Measurements from ENCODE around the gene SIAH1. TPM values are rescaled to one million over a fixed set of nuclear protein-coding genes. Genes with fewer than 3 reads are reported as not detected.
"Not testable (repeated sequence)": the region's sequence is repeated elsewhere in the genome, so short reads cannot be mapped to it uniquely, and the experiment has no call there.

SIAH1 gene
- polyA plus RNA-seq, 2 of the 4 experiments (the other 2 are of a cell fraction): 13.3 to 28.5 TPM

GRCh38 chr16:48317614-48318315 is 67.4 kb downstream of the SIAH1 start:
- Histone ChIP-seq H3K27ac (no peak overlapping the region), H3K4me1 (peaks cover 7% of the 10 kb centered on the region; the same call in 1 of the 3 replicates), H3K9me3 (peaks cover 4% of the 10 kb centered on the region; the same call in 2 of the 3 replicates), H3K4me2 (no peak overlapping the region), H3K4me3 (no peak overlapping the region)
- POLR2A ChIA-PET: no interaction called here
- 96% methylated on average over 2 of the region's 2 CpGs for WGBS (ENCODE audit: missing lambda C conversion rate)
- peak in 1 of 2 experiments; percentile 33 for DNase-seq (ENCODE audit: low read depth in 1 of 2, low spot score in 1 of 2)
- CTCF ChIA-PET: interaction anchor here (0.7 to 1.4 kb wide), 2 partner anchors 18 to 1280 kb away, joined by 3 read pairs; no protein-coding TSS in a partner anchor
- ATAC-seq: peak in 1 of 2 experiments; percentile 47; a peak in 1 of 6 replicates
- TF ChIP-seq HEYL (CRISPR knock-in tag; IDR thresholded peaks at IDR 0.05): no peak
- no peak for TF ChIP-seq FOSL2 (IDR thresholded peaks at IDR 0.05)
- peak; percentile 57; the same call in 1 of the 2 replicates for TF ChIP-seq FOSL2 (CRISPR knock-in tag; IDR thresholded peaks at IDR 0.05)
- no peak for FAIRE-seq

DNA sequence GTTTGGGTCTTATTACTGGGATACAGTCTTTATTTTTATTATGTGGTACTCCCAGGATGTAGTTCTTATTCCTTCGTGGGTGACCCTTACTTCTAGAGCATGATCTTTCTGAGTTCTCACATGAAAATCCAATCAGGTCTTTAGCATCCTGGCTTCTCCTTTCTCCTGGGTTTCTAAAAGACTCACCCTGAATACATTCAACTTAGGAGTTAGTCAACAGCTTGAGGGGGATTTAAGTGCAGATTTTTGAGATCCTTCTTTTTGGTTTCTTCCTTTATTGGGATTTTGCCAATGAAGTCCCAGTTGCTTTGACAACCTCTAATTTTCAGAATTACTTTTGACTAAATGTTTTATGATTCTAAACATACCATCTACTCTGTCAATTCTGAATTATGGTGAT is 68.2 kb downstream of the SIAH1 start:
- H3K9me3 ChIP-seq: peaks cover 12% of the 10 kb centered on the region
- CTCF ChIA-PET: interaction anchor here (0.7 kb wide), 1 partner anchor 1279 kb away, joined by 3 read pairs; no protein-coding TSS in a partner anchor
- TF ChIP-seq SREBF2 (IDR thresholded peaks at IDR 0.05): no peak
- H3K4me2 ChIP-seq: no peak overlapping the region
- no peak overlapping the region for H3K4me3 ChIP-seq
- no peak overlapping the region for H3K27ac ChIP-seq
- DNase-seq (ENCODE audit: low read depth in 1 of 2, low spot score in 1 of 2): no peak
- 85% methylated on average over 1 of the region's 1 CpG for WGBS (ENCODE audit: missing lambda C conversion rate)
- POLR2A ChIA-PET: no interaction called here
- FAIRE-seq: no peak
- H3K4me1 ChIP-seq: peaks cover 7% of the 10 kb centered on the region; the same call in 1 of the 3 replicates
- no peak for ATAC-seq

- peaks cover 39% of the 10 kb centered on the region for H3K9me3 ChIP-seq
- POLR2A ChIA-PET; FAIRE-seq; H3K4me3 ChIP-seq; DNase-seq (ENCODE audit: low read depth in 1 of 2, low spot score in 1 of 2); CTCF ChIA-PET; H3K4me1 ChIP-seq; ATAC-seq; H3K27ac ChIP-seq; H3K4me2 ChIP-seq: not testable (repeated sequence)
- WGBS (ENCODE audit: missing lambda C conversion rate): 96% methylated on average over 3 of the region's 3 CpGs
Observed at GRCh38 chr16:48313905-48314304, 71.3 kb downstream of the SIAH1 start.

DNA sequence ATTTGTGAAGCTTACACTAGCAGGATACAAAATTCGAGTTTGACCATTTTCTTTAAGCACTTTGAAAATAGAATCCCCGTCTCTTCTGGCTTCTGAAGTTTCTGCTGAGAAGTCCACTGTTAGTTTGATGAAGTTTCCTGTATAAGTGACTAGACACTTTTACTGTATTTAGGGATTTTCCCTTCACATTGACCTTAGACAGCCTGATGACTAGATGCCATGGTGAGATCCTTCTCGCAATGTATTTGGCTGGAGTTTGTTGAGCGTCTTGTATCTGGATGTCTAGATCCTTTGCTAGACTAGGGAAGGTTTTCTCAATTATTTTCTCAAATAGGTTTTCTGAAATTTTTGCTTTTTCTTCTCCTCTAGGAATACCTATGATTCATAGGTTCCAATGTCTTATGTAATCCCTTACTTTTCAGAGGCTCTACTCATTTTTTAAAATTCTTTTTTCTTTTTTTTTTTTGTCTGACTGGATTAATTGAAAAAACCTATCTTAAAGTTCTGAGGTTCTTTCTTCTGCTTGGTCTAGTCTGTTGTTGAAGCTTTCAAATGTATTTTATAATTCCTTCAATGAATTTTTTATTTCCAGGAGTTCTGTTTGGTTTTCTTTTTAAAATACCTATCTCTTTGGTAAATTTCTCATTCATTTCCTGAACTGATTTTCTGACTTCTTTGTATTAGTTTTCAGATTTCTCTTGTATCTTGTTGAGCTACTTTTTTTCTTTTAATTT is 74.1 kb downstream of the SIAH1 start:
- H3K4me2 ChIP-seq: no peak overlapping the region
- no peak for DNase-seq (ENCODE audit: low read depth in 1 of 2, low spot score in 1 of 2)
- no peak for ATAC-seq
- ChIA-PET POLR2A (no interaction called here), CTCF (interaction anchor here (1.0 kb wide), 1 partner anchor 17 kb away, joined by 3 read pairs; no protein-coding TSS in a partner anchor)
- TF ChIP-seq, protein P1, sequence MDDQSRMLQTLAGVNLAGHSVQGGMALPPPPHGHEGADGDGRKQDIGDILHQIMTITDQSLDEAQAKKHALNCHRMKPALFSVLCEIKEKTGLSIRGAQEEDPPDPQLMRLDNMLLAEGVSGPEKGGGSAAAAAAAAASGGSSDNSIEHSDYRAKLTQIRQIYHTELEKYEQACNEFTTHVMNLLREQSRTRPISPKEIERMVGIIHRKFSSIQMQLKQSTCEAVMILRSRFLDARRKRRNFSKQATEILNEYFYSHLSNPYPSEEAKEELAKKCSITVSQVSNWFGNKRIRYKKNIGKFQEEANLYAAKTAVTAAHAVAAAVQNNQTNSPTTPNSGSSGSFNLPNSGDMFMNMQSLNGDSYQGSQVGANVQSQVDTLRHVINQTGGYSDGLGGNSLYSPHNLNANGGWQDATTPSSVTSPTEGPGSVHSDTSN (IDR thresholded peaks at IDR 0.05): no peak
- no peak for FAIRE-seq
- WGBS (ENCODE audit: missing lambda C conversion rate): 88% methylated on average over 4 of the region's 4 CpGs
- no peak overlapping the region for H3K27ac ChIP-seq
- H3K9me3 ChIP-seq: peaks cover 46% of the 10 kb centered on the region
- H3K4me1 ChIP-seq: no peaks in the 10 kb centered on the region
- H3K4me3 ChIP-seq: no peak overlapping the region

Small RNAs within 50 kb of the gene (small RNA-seq; reads per million reads assigned to genes)
- 0 reads per million in 6 experiments for gene RF00017

Other genes with a start within 250 kb of the SIAH1 start
- 0.23 and 0.24 TPM in 2 replicates for gene ABCC12, start 229.4 kb downstream of the SIAH1 start, polyA plus RNA-seq (2011; rRNA removed)
- 0.13 TPM in 1 of 3 replicates, not detected in the others for gene ABCC12, start 229.4 kb downstream of the SIAH1 start, polyA plus RNA-seq (2017; fragmentation: RNase III; extraction: RNeasy Plus Mini Kit Qiagen cat#74134 plus additional on column Dnase treatment)
- 51.3 and 53.6 TPM in 2 replicates for gene LONP2, start 141.1 kb downstream of the SIAH1 start, polyA plus RNA-seq (2011; rRNA removed)
- 27.8 to 29.7 TPM (median 29.1 TPM) in 3 replicates for gene LONP2, start 141.1 kb downstream of the SIAH1 start, polyA plus RNA-seq (2017; fragmentation: RNase III; extraction: RNeasy Plus Mini Kit Qiagen cat#74134 plus additional on column Dnase treatment)
- gene ABCC11, start 137.9 kb downstream of the SIAH1 start, polyA plus RNA-seq (2011; rRNA removed): 0.21 and 0.22 TPM in 2 replicates
- gene ABCC11, start 137.9 kb downstream of the SIAH1 start, polyA plus RNA-seq (2017; fragmentation: RNase III; extraction: RNeasy Plus Mini Kit Qiagen cat#74134 plus additional on column Dnase treatment): 0.05 to 0.19 TPM (median 0.09 TPM) in 3 replicates
- gene N4BP1, start 224.8 kb upstream of the SIAH1 start, polyA plus RNA-seq (2011; rRNA removed): 18.4 and 20.4 TPM in 2 replicates
- 12.6 to 14.4 TPM (median 14.1 TPM) in 3 replicates for gene N4BP1, start 224.8 kb upstream of the SIAH1 start, polyA plus RNA-seq (2017; fragmentation: RNase III; extraction: RNeasy Plus Mini Kit Qiagen cat#74134 plus additional on column Dnase treatment)

Measured in A549 (cell line).